Left ventricle myocardium inferior (tissue), 1 donor: ENCODE measurements around the gene TFG. TPM values are rescaled to one million over a fixed set of nuclear protein-coding genes. Genes with fewer than 3 reads are reported as not detected.

ENCODE experiments used
- DNase-seq: peaks from one replicate; pipeline ENCODE4 v3.0.0-alpha.2; 2020
- H3K27ac ChIP-seq: fragments of 200-600 bp; replicated peaks from 2 replicates; pipeline ENCODE4 v1.8.0; 2021
- H3K27me3 ChIP-seq: fragments of 200-600 bp; 2 replicates; pipeline ENCODE4 v1.8.0; 2021; ENCODE audit warnings: low read depth
- H3K36me3 ChIP-seq: fragments of 200-600 bp; 2 replicates; pipeline ENCODE4 v1.8.0; 2021
- H3K4me1 ChIP-seq: fragments of 200-600 bp; 2 replicates; pipeline ENCODE4 v1.8.0; 2021
- H3K4me3 ChIP-seq: fragments of 200-600 bp; 2 replicates; pipeline ENCODE4 v1.8.0; 2021; ENCODE audit warnings: mild to moderate bottlenecking, moderate library complexity
- H3K9me3 ChIP-seq: fragments of 200-600 bp; replicated peaks from 2 replicates; pipeline ENCODE4 v1.8.0; 2021
- CTCF ChIP-seq: fragments of 200-600 bp; IDR thresholded peaks from 2 replicates; pipeline ENCODE4 v1.8.0; 2021; ENCODE audit warnings: antibody characterized with exemption, mild to moderate bottlenecking, borderline replicate concordance
- intact Hi-C: fragments of 100-400 bp; cut with micrococcal nuclease; formaldehyde crosslinking; loops from one replicate; pipeline ENCODE4 v1.11.0; 2022
- total RNA-seq: library from RNA; stranded (reverse); fragmentation: NEBNext Ultra II Directional; extraction: Animal tissue kit (Norgen Biotek cat#: 25700); gene quantifications from one replicate; pipeline ENCODE4 v1.2.1, GENCODE V29; 2021
- donor health status: DM: no; HTN: yes; CAD: no; lungs with severe emphysema.

TFG gene
- total RNA-seq, 1 donor from 2014 or later = 114 TPM

GRCh38 chr3:100732435-100732834 is 23.1 kb downstream of the TFG start:
- no peak for DNase-seq
- Histone ChIP-seq H3K4me1 (peaks cover 68% of the 10 kb centered on the region), H3K36me3 (peaks cover 52% of the 10 kb centered on the region), H3K4me3 (no peak overlapping the region), H3K27me3 (no peaks in the 10 kb centered on the region), H3K27ac (no peak overlapping the region), H3K9me3 (no peaks in the 10 kb centered on the region)
- intact Hi-C loops = no loop called here
- TF ChIP-seq CTCF = no peak

- intact Hi-C loops = no loop called here
- Histone ChIP-seq H3K36me3 (peaks cover 81% of the 10 kb centered on the region), H3K4me3 (no peak overlapping the region), H3K9me3 (no peaks in the 10 kb centered on the region), H3K27me3 (no peaks in the 10 kb centered on the region), H3K4me1 (peaks cover 77% of the 10 kb centered on the region), H3K27ac (no peak overlapping the region)
- peak; percentile 48 for TF ChIP-seq CTCF
- no peak for DNase-seq
Observed at GRCh38 chr3:100737334-100737733, 28.0 kb downstream of the TFG start.

GRCh38 chr3:100740207-100740606 is 30.9 kb downstream of the TFG start:
- Histone ChIP-seq H3K27ac (no peak overlapping the region), H3K4me3 (no peak overlapping the region), H3K4me1 (peaks cover 56% of the 10 kb centered on the region), H3K36me3 (peaks cover 96% of the 10 kb centered on the region), H3K9me3 (no peaks in the 10 kb centered on the region), H3K27me3 (no peaks in the 10 kb centered on the region)
- intact Hi-C loops = no loop called here
- no peak for TF ChIP-seq CTCF
- DNase-seq = no peak

GRCh38 chr3:100743535-100743934 is 34.2 kb downstream of the TFG start:
- Histone ChIP-seq H3K36me3 (peaks cover 86% of the 10 kb centered on the region), H3K27ac (no peak overlapping the region), H3K4me1 (peaks cover 38% of the 10 kb centered on the region), H3K4me3 (no peak overlapping the region), H3K9me3 (no peaks in the 10 kb centered on the region), H3K27me3 (no peaks in the 10 kb centered on the region)
- TF ChIP-seq CTCF = no peak
- intact Hi-C loops = no loop called here
- DNase-seq = no peak

GRCh38 chr3:100744671-100745070 is 35.4 kb downstream of the TFG start:
- intact Hi-C loops = no loop called here

More at GRCh38 chr3:100744671-100745070, 35.4 kb downstream of the TFG start:
- no peak overlapping the region for H3K4me3 ChIP-seq
- H3K27me3 ChIP-seq = no peaks in the 10 kb centered on the region
- peaks cover 86% of the 10 kb centered on the region for H3K36me3 ChIP-seq
- no peak for TF ChIP-seq CTCF
- H3K9me3 ChIP-seq = no peaks in the 10 kb centered on the region
- peaks cover 26% of the 10 kb centered on the region for H3K4me1 ChIP-seq
- H3K27ac ChIP-seq = no peak overlapping the region
- no peak for DNase-seq
